IPS DF 6.9 (cell line): ENCODE data around the gene CSRP1.

Experiments
- DNase-seq: peaks from one replicate; pipeline ENCODE4 v3.0.0-alpha.2; 2013; ENCODE audit warnings: low read depth, low spot score
- H3K27ac ChIP-seq: one replicate; pipeline ENCODE4 v1.5.1; 2013; ENCODE audit warnings: low read length, control low read depth
- H3K27me3 ChIP-seq: 2 replicates; pipeline ENCODE4 v1.6.1; 2013; ENCODE audit warnings: mild to moderate bottlenecking, low read length; ENCODE audit not compliant: control insufficient read depth, insufficient read depth
- H3K36me3 ChIP-seq: 2 replicates; pipeline ENCODE4 v1.6.1; 2013; ENCODE audit warnings: low read length; ENCODE audit not compliant: control insufficient read depth, insufficient read depth
- H3K4me1 ChIP-seq: 2 replicates; pipeline ENCODE4 v1.6.1; 2013; ENCODE audit warnings: low read length; ENCODE audit not compliant: control insufficient read depth, insufficient read depth
- H3K4me3 ChIP-seq: 2 replicates; pipeline ENCODE4 v1.5.1; 2013; ENCODE audit warnings: mild to moderate bottlenecking, low read length
- H3K9me3 ChIP-seq: 2 replicates; pipeline ENCODE4 v1.6.1; 2013; ENCODE audit warnings: low read length, inconsistent platforms; ENCODE audit not compliant: control insufficient read depth, insufficient read depth
- WGBS: extraction: QIAGEN DNeasy Blood & Tissue Kit; methylation state at CpG from one replicate; pipeline ENCODE4 v1.1.7; 2013; ENCODE audit warnings: mixed read lengths, missing lambda C conversion rate; ENCODE audit not compliant: insufficient read length, insufficient coverage; 5-methylcytosine and 5-hydroxymethylcytosine counted together

CSRP1 gene

DNA sequence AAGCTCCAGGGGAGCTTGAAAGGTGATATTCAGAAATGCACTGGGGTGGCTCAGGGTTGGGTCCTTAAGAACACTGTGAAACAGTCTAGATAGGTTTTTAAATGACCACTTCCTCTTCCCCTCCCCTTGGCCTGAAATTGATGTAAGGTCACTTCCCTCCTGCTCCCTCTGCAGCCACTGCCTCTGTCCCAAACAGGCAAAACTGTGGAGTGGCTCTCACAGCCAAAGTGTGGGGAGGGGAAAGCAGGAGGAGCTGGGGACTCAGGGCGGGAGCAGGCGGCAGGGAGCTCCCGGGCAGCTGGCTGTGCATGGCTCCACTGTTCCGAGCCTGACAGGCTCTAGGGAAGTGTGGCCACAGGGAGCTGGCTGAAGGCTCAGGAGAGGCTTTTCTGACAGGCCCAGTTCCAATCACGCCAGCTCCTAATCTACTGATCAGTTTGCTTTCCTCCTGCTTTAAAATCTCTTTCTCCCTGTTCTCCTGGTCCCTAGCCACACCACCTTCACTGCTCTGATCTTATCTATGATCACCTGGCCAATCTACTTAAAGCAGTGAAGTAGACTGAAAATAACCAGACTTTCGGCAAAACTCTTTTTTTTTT is 5.1 kb upstream of the CSRP1 start:
- H3K27ac ChIP-seq, result no peak overlapping the region
- no peak overlapping the region for H3K4me3 ChIP-seq
- H3K9me3 ChIP-seq, result no peaks in the 10 kb centered on the region
- DNase-seq, result no peak
- peaks cover 3% of the 10 kb centered on the region; the same call in 1 of the 2 replicates for H3K27me3 ChIP-seq
- no peaks in the 10 kb centered on the region; the same call in 1 of the 2 replicates for H3K36me3 ChIP-seq
- peaks cover 3% of the 10 kb centered on the region; the same call in 1 of the 2 replicates for H3K4me1 ChIP-seq
- no CpG with 5 or more reads among the region's 6 CpGs for WGBS

DNA sequence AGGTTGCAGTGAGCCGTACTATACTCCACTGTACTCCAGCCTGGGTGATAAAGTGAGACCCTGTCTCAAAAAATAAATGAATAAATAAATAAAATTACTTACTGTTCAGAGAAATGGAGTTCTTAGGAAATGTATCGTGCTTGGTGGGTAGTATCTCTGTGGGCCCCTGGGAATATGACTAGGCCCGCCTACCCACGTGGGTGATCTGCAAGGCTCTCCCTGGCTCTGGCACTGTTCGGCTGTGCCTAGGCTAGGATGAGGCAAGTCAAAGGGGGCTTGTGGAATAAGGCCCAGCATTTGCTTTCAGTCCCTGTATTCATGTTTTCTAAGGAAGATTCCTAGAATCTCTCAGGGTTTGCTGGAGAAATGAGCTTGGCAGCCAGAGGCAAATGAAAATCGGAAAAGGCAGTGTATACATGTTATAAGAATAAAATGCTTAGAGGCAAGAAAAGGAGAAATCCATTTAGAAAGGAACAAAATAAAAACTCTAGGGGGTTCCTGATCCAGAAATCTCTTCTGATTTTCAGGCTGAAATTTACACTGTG is 4.5 kb upstream of the CSRP1 start:
- Histone ChIP-seq H3K4me3 (no peak overlapping the region), H3K36me3 (no peaks in the 10 kb centered on the region; the same call in 1 of the 2 replicates), H3K27ac (no peak overlapping the region), H3K27me3 (peaks cover 3% of the 10 kb centered on the region; the same call in 1 of the 2 replicates), H3K9me3 (no peaks in the 10 kb centered on the region), H3K4me1 (peaks cover 5% of the 10 kb centered on the region)
- no CpG with 5 or more reads among the region's 6 CpGs for WGBS
- no peak for DNase-seq

DNA sequence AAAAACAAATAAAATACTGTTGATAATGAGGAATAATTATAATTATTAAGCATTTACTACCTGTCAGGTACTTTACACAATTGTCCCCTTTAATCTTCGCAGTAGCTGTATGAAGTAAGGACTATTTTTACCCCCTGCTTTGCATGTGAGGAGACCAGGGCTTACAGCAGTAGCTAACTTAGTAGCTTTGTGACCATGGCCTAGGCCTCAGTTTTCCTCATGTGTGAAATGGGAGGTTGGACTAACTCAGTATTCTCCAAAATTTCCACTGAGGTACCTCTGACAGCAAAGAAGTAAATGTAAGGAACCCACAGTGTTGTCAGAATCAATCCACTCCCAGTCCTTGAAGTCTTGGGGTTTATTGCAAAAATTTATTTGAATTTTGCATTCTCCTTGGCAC is 3.8 kb upstream of the CSRP1 start:
- peaks cover 3% of the 10 kb centered on the region; the same call in 1 of the 2 replicates for H3K27me3 ChIP-seq
- H3K4me3 ChIP-seq, result no peak overlapping the region
- peaks cover 5% of the 10 kb centered on the region for H3K4me1 ChIP-seq
- no CpG with 5 or more reads among the region's 1 CpG for WGBS
- no peak overlapping the region for H3K27ac ChIP-seq
- H3K36me3 ChIP-seq, result no peaks in the 10 kb centered on the region; the same call in 1 of the 2 replicates
- H3K9me3 ChIP-seq, result no peaks in the 10 kb centered on the region
- DNase-seq, result no peak

DNA sequence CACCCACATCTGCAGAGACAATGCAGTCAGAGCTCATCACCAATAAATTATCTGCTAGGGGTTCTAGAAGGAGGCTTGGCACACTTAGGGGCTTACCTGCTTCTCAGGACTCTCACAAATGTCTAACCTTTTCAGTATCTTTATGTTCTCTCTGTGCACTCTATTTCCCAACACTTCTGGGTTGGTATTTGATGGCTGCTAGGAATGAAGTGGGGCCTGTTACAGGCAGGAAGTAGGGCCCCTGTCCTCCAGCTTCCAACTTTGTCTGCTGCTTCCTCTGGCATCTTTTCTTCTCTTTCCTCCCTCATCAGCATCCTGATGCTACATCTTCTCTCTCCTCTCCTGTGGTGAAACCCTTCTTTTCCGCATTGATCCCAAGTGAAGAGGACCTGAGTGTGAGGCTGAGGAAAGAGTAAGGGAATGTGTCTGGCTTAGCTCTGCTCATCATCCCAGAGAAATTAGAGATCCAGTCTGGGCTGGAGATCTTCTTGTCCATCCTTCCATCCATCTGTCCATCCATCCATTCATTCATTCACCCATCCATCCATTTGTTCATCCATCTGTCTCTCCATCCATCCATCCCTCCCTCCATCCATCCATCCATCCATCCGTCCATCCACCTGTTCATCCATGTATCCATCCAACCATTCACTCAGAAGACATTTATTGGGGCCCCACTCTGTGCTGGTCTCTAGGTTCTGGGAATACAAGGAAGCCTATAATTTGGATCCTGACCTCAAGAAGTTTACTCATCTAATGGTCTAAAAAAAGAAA is 2.9 kb upstream of the CSRP1 start:
- Histone ChIP-seq H3K4me3 (no peak overlapping the region), H3K4me1 (peaks cover 5% of the 10 kb centered on the region), H3K9me3 (no peaks in the 10 kb centered on the region), H3K36me3 (no peaks in the 10 kb centered on the region; the same call in 1 of the 2 replicates), H3K27me3 (peaks cover 3% of the 10 kb centered on the region; the same call in 1 of the 2 replicates), H3K27ac (no peak overlapping the region)
- no peak for DNase-seq
- no CpG with 5 or more reads among the region's 2 CpGs for WGBS

DNA sequence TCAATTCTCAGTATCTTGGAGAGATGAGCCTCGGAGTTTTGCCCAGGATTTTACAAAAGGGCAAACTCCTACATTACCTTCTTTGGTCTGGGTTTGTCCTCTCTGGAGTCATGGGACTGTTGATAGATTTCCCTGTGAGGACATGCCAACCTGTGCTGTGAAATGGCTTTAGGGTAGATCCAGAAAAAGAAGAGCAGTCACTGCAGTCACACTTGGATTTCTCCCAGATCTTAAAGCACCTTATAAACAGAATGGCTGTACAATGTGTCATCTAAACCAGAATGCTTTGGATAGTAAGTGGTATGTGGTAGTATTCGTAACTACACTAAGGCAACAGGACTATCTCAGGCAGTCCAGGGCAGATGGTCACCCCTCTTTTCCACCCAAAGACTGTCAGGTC is 1.9 kb upstream of the CSRP1 start:
- Histone ChIP-seq H3K36me3 (no peaks in the 10 kb centered on the region; the same call in 1 of the 2 replicates), H3K27ac (no peak overlapping the region), H3K9me3 (no peaks in the 10 kb centered on the region), H3K27me3 (peaks cover 3% of the 10 kb centered on the region; the same call in 1 of the 2 replicates), H3K4me3 (no peak overlapping the region), H3K4me1 (peaks cover 5% of the 10 kb centered on the region)
- WGBS, result no CpG with 5 or more reads among the region's 2 CpGs
- DNase-seq, result no peak

DNA sequence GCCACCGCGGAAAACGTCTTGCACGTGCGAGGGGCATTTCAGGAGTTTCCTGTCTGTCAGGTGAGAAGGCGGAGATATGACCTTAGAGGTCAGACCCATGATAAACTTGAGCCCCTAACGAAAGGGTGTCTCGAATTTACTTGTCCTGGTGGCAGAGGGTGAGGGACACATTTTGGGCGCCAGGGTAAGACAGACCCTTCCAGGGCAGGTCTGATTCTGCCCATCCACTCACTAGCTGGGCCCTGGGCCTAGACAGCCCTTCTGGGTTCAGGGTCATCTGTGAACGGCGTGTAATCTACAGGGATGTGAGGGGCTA is 395 bp upstream of the CSRP1 start:
- peaks cover 3% of the 10 kb centered on the region; the same call in 1 of the 2 replicates for H3K27me3 ChIP-seq
- H3K27ac ChIP-seq, result no peak overlapping the region
- peaks cover 9% of the 10 kb centered on the region for H3K4me1 ChIP-seq
- no peaks in the 10 kb centered on the region for H3K9me3 ChIP-seq
- DNase-seq, result no peak
- peak overlapping the region; percentile 59; the same call in 1 of the 2 replicates for H3K4me3 ChIP-seq
- no CpG with 5 or more reads among the region's 11 CpGs for WGBS
- no peaks in the 10 kb centered on the region; the same call in 1 of the 2 replicates for H3K36me3 ChIP-seq

DNA sequence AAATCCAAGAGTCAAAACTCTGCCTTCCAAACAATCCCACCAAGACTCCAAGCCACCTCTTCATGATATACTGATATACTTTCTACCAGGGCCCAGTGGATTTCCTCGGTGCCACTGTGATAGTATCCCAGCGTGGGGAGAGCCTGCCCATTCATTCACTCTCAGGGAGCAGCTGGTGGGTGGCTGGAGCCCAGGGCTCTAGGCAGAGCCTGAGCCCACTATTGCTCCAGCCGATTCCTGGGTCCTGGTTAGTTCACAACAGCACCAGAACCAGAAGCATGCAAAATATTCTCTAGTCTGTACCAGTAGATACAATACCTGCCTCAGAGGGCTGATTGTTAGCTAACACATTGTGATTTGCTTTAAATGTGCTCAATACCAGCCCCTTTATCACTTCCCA is 831 bp downstream of the CSRP1 start:
- WGBS, result no CpG with 5 or more reads among the region's 3 CpGs
- DNase-seq, result no peak
- H3K27ac ChIP-seq, result no peak overlapping the region
- H3K27me3 ChIP-seq, result peaks cover 3% of the 10 kb centered on the region; the same call in 1 of the 2 replicates
- H3K9me3 ChIP-seq, result no peaks in the 10 kb centered on the region
- no peaks in the 10 kb centered on the region; the same call in 1 of the 2 replicates for H3K36me3 ChIP-seq
- no peak overlapping the region for H3K4me3 ChIP-seq
- H3K4me1 ChIP-seq, result peaks cover 9% of the 10 kb centered on the region

DNA sequence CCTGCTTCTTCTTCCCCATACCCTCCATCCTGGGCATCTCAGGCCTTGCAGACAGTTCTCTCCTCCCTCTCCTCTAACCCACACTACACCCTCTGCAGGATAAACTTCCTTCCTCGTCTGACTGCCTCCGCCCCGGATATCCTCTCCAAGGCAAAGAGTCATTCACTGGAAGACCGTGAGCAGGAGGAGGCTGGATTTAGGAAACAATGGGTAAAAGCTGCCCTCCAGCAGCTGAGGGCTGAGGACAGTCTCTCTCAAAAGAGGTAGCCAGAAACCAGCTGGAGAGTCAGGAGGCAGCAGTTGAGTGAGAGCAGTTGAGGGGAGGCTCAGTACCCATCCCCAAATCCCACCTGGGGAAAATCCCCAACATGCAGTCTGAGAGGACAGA is 1.4 kb downstream of the CSRP1 start:
- Histone ChIP-seq H3K27me3 (peaks cover 3% of the 10 kb centered on the region; the same call in 1 of the 2 replicates), H3K36me3 (no peaks in the 10 kb centered on the region; the same call in 1 of the 2 replicates), H3K4me3 (no peak overlapping the region), H3K27ac (no peak overlapping the region), H3K9me3 (no peaks in the 10 kb centered on the region), H3K4me1 (peaks cover 14% of the 10 kb centered on the region)
- WGBS, result no CpG with 5 or more reads among the region's 4 CpGs
- no peak for DNase-seq

DNA sequence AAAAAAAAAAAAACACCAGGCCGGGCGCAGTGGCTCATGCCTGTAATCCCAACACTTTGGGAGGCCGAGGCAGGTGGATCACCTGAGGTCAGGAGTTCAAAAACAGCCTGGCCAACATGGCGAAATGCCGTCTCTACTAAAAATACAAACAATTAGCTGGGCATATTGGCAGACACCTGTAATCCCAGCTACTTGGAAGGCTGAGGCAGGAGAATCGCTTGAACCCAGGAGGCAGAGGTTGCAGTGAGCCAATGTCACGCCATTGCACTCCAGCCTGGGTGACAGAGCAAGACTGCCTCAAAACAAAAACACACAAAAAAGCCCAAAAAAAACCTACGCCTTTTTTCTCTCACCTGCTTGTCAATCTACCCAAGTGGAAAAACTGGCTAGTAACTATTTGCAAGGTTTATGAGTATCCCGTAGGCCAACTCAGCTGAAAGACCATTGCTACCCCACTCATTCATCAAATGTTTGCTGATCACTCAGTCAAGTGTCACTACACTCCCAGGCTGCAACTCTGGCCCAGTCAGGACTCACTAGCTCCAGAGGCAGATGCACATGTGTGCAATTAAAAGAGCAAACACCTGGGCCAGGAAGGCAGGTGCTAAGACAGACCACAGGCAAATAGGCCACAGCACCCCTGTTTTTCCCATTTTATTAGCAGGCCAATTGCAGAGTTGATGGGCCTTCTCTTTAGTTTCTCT is 2.0 kb downstream of the CSRP1 start:
- Histone ChIP-seq H3K36me3 (no peaks in the 10 kb centered on the region; the same call in 1 of the 2 replicates), H3K4me1 (peaks cover 17% of the 10 kb centered on the region), H3K4me3 (no peak overlapping the region), H3K9me3 (no peaks in the 10 kb centered on the region), H3K27me3 (peaks cover 3% of the 10 kb centered on the region; the same call in 1 of the 2 replicates), H3K27ac (no peak overlapping the region)
- no CpG with 5 or more reads among the region's 9 CpGs for WGBS
- DNase-seq, result no peak

DNA sequence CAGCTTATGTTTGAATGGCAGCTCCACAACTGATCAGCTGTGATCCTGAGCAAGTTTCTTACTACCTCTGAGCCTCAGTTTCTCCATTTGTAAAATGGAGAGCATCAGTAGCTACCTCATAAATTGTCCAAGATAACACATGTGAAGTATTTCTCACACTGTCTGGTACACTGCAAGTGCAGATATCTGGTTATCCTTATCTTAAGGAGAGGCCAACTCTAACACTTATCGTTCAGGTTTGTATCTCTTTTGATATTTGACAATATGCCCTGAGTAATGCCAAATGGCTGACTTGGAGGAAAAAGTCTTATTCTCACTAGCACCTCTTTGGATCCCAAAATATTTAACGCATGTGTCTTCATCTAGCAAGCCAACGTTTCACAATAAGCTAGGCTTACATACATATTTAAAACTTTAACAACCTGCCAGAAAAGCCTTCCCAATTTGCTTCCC is 2.7 kb downstream of the CSRP1 start:
- Histone ChIP-seq H3K4me1 (peaks cover 17% of the 10 kb centered on the region), H3K9me3 (no peaks in the 10 kb centered on the region), H3K36me3 (no peaks in the 10 kb centered on the region; the same call in 1 of the 2 replicates), H3K27me3 (peaks cover 3% of the 10 kb centered on the region; the same call in 1 of the 2 replicates), H3K27ac (no peak overlapping the region), H3K4me3 (no peak overlapping the region)
- no CpG with 5 or more reads among the region's 3 CpGs for WGBS
- DNase-seq, result no peak
